Activated CD8-positive, alpha-beta memory T cell treated with anti-CD3 and anti-CD28 coated beads for 48 hours (primary cell): ENCODE measurements around the gene TPCN2.

ENCODE experiments used
- DNase-seq, 3 experiments: peaks; one replicate each; pipeline ENCODE4 v3.0.0-alpha.2; 2020; ENCODE audit warnings: low read depth in 2 of 3, low spot score in 2 of 3

Gene TPCN2

DNA sequence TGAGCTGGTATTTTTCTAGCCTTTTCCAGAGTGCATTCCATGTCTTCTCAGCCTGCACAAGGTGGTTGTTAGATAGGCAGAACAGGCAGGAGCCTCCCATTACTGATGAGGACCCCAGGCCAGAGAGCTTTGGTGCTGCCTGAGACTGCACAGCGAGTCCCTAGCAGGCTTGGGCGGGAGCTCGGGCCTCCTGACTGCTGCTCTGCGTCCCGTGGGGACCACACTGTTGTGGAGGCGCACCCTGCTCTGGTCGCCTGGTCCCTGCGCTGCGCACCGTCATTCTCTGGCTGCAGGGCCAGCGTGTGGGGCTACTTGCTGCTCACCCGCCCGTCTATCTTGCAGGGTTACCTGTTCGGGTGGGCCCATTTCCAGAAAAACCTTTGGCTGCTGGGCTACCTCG is 8.5 kb downstream of the TPCN2 start:
- no peak for DNase-seq

DNA sequence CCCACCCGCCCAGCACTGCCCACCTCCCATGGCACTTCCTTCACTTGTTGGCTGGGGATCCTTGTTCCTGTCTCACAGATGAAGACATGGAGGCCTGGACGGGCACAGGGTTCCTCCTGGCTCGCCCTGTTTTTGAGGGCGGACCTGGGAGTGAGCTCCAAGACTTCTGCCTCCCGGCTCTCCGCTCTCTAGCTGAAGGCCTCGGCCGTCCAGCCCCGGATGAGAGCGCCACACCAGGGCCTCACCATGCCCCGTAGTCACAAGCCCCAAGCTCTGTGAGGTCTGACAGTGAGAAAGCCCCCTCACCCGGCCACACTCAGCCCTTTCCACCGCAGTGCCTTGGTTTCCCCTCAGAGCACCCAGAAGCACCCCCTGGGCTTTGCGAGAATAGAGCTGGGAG is 9.1 kb downstream of the TPCN2 start:
- DNase-seq: no peak

DNA sequence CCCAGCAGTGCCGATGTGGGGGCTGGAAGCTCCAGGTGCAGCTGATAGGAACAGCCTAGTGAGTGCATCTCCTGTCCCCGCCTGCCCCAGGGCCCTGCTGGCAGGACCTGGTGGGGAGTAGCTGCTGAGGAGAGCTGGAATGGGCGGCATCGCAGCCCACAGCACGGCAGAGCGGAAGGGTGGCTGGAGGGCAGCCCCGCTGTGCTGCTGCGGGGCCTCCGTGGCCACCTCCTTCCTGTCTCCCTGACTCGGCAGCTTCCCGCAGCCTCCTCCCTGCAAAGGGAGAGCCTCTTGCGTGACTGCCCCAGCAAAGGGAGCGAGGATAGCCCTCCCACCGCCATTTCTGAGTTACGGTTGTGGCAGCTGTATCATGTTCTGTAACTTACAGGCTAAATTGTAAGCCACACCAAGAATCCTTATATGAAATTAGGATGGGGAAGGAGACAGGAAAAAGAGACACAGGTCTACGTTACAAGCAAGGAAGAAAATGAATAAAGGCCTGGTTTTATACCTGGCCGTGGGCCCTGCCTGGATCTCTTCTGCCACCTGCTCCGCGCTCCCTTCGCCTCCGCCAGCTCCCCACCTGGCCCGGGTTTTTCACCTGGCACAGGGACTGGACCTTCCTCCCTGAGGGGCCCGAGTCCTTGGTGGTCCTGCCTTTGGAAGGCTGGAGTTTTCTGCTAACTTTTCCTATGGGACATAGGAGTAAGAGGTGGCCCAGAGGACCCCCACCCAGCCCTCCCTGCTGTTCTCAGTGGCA is 10.0 kb downstream of the TPCN2 start:
- DNase-seq: no peak

DNA sequence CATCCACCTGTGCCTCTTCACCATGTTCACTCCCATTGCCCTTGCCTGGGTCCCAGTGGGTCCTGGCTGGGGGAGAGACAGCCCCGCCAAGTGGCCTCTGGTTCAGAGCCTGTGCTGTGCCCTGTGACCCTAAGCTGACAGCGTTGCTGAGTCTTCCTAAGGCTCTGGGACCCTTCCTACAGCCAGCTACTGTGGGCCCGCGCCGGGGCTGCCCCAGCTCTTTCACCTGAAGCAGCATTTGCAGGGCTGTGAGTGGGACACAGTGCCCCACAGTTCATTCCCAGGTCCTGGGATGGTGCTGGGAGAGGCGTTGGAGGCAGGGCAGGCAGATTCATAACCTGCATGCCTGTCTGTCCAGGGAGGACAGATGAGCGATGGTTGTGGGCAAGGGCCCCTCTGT is 10.7 kb downstream of the TPCN2 start:
- no peak for DNase-seq

DNA sequence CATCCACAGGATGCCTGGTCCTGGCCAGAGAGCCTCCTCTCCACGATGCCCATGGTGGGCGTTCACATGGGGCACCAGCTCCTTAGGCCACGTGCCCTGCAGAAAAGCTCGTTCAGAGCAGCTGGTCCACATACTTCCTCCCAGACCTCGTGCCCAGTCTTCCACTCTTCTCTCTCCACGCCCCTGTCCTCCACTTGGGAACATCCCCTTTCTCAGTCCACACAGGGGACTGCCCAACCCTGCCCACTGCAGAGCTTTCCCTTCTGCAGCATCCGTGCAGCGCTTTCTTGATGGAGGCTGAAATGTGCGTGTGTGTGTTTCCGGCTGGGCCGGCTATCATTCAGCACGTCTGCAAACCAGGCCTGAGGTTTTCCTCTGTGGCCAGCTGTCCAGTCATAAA is 11.3 kb downstream of the TPCN2 start:
- DNase-seq: no peak

DNA sequence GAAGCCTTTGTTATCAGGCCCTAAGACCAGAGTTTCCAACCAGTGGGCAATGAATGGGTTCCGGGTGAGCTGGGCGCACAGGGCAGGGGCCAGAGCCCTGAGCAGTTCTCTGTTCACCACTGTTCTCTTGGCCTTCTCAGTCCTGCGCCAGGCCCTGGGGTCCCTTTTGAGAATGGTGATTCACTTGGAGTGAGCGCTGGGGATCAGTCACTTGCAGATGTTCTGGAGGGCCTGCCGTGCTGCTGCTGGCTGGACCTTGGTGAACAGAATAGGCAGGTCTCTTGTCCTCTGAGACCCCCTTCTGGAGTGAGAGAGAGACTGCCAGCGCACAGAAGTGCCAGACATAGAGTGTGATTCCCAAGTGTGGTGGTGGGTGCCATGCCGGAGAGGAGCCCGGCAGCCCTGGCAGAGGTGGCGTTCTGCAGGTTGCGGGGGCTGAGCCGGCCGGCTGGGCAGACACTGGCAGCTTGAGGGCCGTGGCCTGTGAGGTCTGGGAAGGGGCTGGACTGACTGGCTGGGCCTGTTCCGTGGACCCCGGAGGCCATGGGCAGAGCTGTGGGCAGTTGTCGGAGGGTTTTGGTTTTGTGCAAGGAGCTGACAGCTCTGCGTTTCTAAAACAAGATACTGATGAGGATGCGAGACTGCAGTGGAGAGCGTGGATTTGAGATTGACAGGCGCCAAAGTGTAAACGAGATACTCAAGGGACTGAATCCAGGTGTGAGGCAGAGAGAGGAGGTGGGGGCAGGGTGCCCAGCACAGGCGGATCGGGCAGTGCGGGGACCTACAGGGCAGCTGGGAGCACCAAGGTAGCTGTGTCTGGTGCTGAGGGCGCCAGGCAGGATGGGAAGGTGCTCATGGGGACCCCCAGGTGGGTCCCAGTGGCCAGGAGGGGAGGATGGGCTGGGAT is 12.3 kb downstream of the TPCN2 start:
- DNase-seq: no peak

DNA sequence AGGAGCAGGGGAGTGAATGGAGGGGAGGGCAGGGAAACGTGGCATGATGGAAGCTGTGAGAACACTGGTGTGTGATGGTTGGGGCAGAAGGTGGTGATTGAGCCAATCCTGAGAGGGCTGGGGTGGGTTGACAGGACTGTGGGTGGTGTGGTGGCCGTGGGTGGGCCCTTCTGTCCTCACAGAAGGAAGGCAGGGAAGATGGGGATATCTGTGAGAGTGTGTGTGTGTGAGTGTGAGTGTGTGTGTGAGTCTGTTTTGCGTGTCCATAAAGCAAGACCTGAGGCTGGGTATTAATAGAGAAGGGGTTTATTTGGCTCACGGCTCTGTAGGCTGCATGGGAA is 13.0 kb downstream of the TPCN2 start:
- no peak for DNase-seq

DNA sequence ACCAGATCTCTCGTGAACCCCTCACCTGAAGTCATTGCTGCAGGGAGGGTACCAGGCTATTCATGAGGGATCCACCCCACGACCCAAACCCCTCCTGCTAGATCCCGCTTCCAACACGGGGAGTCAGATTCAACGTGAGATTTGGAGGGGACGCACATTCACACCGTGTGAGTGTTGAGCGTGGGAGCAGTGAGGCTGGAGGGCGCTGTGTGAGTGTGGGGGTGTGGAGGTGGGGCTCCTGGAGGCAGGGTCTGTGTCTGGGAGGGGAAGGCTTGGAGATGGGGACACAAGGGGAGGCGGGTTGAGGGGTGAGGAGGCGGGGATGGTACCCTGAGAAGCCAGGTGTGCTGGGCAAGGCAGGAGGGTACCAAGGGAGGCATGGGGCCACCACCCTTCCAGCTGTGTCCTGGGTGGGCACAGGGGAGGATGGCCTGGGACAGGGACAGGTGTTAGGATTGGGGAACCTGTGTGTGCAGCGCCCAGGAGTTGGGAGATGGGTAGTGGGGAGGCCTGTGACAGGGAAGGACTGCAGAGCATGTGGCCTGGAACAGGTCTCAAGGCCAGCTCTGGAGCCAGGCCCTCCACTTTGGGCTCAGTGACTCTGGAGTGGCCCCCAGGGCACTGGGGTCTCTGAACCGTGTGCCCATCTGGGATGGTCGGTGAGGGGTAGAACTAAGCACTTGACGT is 13.6 kb downstream of the TPCN2 start:
- no peak for DNase-seq

DNA sequence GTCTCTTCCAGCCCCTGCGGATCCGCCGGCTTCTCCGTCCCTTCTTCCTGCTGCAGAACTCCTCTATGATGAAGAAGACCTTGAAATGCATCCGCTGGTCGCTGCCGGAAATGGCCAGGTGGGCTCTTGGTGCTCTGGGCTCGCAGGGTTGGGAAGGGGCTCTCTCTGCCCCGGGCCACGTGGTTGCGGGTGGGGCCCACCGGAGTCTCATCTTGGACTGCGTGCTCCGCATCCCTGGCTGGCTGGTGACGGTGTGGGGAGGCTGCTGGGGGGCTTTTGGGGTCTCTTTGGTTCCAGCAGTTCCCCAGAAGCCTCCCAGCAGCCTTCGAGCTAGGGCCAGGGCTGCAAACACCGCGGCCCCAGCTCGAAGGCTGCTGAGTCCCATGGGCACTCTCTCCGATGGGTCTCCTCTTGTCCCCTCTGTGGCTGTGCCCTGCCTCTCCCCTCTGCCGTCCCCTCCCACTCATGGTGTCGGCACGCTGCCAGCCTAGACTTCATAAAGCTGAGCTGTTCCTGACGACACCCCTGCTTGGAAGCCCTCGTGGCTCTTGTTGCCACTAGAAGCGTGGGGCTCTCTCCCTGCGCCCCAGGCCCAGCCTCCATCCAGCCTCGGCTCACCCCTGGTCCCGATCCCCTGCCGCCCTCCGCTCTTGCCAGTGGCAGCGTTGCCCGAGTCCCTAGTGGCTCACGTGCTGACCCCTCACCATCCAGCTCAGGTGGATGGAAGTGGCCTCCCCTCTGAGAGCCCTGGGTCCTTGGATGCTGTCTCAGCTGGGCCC is 14.3 kb downstream of the TPCN2 start:
- no peak for DNase-seq

DNA sequence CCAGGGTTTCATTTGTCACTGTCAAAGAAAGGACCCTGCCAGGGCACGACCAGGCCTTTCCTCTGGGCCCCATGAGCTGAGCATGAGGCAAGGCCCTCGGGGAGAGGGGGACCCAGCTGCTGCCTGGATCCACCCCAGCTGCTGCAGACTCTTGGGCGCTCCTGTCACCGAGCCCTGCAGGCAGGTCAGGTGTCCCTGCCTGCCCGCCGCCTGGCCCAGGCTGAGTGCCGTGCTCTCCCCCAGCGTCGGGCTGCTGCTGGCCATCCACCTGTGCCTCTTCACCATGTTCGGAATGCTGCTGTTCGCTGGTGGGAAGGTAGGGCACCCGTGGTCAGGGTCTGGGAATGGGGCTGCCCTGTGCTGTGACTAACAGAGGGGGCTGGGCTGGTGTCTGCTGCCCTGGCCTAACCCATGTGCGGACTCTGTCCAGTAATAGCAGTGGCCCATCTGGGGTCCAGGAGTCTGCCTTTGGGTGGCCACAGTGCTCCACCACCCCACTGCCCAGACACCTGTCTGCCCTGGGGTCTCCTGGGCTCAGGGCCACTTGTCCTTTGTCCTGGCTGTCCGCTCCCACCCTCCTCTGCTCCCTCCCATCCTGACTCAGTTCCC is 15.0 kb downstream of the TPCN2 start:
- DNase-seq: no peak

DNA sequence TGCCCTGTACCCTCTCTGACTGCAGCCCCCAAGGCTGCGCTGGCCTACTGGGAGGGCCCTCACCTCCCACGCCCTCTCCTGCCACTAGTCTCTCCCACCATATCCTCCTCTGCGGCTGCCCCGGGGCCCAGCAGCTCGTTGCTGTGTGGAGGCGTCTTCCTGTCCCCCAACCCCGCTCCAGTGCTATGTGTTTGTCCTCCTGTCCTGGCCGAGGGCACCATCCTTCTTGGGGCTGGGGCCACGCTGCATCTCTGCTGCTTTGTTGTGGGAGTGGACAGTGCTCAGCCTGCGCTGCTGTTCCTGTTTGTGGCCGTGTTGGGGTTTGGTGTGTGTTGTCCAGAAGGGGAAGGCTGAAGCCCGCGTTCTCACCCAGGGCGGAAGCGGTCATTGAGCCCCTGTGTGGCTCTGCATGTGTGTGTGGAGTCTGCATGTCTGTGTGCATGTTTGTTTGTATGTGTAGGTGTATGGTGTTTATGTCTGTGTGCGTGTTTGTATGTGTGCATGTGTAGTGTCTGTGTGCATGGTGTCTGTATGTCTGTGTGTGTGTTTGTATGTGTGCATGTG is 15.7 kb downstream of the TPCN2 start:
- no peak for DNase-seq

DNA sequence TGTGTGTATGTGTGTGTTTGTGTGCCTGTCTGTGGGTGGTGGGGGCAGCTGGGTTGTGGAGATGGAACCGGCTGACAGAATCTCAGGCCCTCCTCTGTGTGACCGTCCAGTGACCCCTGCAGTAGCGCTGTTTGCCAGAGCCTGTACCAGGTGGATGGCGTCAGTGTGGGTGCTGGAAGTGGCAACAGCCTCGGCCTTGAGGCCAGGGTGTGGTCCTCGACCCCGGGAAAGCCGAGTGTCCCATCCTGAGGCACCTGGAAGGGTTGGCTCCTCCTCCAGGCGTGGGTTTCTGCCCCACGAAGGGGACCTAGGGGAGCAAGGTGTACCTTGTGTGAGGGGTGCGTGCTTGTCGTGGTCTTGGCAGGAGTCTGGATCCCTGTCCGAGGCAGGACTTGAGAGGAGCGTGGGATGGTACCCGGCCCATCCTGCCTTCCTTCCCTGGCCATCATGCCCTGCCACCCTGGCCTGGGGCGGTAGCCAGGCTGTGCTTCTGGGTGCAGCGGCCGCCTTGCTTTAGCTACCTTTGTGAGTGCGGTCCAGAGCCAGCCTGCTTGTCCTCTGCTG is 16.5 kb downstream of the TPCN2 start:
- no peak for DNase-seq

DNA sequence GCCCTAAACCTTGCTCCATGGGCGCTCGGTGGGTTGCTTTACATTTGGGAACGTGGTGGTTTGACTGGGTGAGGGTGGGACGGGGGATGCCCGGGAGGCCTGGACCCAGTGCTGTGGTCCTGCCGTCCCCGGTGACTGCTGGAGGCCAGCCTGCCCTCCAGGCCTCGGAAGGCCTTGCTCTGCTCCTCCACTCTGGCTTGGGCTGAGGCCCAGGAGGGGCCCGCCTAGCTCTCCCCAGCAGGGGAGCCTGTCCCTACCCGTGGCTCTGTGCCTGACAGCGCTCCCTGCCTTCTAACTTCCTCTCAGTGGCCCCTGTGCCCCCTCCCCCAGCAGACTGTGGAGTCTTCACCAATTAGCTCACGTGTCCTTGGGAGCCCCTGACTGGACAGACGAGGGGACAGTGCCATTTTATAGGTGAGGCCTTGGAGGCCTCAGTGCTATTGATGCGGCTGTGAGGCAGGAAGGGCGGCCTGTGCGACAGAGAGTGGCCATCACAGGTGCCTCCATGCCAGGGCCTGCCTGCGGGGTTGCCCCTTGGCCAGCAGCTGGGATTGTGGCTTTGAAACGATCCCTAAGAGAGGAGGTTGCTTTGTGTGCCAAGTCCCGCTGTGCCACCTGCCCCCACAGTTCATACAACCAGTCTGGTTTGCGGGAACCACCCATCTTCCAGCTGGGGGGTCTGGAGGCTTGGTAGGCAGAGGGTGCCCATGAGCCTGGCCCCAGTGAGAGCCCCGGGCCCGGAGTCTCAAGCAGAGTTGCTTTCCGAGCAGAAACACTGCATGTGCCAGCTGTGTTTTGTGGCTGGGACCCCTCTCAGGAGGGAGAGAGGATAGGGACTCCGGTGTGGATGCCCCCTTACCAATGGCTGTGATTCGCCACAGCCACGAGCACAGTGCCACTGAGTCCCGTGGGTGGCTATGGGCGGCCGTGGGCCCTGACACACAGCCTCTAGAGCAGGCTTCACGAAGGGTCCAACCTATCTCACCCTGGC is 17.7 kb downstream of the TPCN2 start:
- DNase-seq: no peak

DNA sequence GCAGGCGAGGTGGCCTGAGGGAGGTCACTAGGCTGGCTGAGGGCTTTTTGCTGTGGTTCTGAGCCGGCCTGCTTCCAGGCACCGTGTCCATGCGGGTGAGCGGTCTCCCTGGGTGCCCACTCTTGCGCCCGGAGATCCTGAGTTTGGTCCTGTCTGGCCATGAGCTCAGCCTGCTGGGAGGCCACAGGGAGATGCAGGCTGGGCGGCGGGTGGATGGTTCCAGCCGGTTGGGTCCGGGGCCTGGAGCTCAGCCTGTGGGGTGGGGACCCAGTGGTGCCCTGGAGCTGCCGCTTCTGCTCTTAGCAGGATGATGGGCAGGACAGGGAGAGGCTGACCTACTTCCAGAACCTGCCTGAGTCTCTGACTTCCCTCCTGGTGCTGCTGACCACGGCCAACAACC is 18.5 kb downstream of the TPCN2 start:
- DNase-seq: no peak

DNA sequence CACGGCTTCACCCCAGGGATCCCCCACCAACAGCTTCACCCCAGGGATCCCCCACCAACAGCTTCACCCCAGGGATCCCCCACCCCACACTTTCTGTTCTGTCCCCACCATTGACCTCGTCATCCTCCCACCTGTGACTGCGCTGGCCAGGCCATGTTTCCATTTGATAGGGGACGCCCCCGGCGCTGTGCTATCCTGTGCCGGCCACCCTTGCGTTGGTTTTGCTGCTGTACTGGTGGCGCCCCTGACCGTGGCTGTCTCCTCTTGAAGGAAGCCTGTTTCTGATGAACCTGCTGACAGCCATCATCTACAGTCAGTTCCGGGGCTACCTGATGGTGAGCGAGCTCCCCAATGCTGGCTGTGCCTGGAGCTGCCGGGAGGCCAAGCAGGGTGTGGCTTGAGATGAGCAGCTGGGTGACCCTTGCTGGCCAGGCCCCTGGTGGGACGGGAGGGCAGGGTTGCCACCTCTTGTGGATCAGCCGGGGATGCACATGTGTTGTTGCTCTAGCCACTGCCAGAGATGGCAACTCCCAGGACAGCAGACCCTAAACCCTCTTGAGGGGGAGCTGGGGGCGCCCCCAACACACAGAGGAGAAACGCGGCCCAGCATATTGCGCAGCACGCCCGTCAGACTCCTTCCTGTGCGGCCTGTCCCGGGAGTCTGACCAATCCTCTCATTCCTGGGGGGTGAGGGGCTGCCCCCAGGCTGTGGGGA is 22.5 kb downstream of the TPCN2 start:
- no peak for DNase-seq

DNA sequence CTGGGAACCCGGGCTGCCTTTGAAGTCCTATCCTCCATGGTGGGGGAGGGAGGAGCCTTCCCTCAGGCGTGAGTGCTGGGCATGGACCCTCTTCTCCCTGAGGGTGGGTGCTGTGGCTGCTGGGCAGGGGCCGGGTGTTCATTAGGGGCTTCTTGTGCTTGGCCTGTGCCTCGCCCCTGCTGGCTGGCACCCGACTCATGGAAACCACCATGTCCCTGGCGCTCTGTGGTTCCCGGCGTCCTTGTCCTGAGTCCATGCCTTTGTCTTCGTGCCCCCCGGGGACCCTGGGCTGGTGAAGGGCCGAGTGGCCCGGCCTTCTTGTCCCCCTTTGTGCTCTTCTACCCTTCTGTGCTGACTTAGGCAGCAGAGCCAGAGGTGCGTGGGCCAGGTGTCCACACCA is 23.2 kb downstream of the TPCN2 start:
- no peak for DNase-seq

DNA sequence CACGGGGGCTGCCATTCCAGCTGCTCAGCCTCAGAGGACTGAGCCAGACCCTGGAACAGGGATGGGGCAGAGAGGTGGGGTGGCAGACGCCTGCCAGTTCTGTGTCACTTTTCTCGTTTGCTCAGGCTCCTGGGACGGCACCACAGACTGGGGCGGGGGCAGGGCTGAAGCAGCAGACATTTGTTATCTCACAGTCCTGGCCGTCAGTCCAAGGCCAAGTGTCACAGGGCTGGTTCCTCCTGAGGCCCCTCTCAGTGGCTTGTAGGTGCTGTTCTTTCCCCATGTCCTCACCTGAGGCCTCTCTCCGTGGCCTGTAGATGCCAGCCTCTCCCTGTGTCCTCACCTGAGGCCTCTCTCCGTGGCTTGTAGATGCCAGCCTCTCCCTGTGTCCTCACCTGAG is 24.7 kb downstream of the TPCN2 start:
- no peak for DNase-seq

DNA sequence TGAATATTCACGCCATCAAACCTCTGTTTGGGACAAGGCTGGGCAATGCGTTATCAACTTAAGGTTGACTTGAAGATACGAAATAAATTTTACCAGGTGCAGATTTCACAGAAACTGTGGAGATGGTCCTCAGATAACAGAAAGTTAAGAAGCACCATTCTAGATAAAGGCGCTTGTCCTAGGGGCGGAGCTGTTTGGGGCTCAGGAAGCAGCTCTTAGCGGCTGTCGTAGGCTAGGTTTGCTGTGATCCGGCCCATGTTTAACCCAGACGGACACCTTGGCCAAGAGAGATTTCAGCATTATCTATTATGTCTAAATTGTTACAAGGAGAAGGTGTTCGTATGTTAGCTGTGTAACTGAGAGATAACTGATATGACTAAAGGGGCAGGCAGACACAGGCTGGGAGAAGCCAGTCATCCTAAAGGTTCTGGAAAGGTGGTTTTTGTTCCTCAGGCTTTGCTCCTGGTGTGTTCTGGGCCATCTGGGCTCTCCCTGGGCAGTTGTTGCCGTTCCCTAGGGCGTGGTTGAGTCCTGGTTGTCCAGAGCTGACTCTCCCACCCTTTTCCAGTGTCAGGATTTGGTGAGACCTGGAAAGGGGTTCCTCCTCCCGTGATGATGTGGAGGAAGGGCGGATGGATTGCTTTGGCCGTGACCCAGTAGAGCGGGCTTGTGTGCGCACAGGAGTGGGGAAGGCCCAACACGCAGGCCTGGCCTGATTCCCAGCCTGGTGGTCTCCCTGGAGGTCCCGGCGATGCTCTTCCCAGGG is 25.8 kb downstream of the TPCN2 start:
- no peak for DNase-seq
